Left lung (tissue), 10 donors: ENCODE results near the gene C1orf185. TPM values are rescaled to one million over a fixed set of nuclear protein-coding genes. Genes with fewer than 3 reads are reported as not detected.

ENCODE experiments used
- ATAC-seq: fragments of 200-7000 bp; cut with Tn5 transposase; one replicate; pipeline ENCODE4 v1.9.1; 2020; ENCODE audit warnings: moderate library complexity
- DNase-seq, 4 donors: peaks; one replicate each; pipeline ENCODE4 v3.0.0-alpha.2; 2013 to 2020
- H3K27ac ChIP-seq, 2 donors: fragments of 200-600 bp; sonication (generic) in 1 of 2; one replicate each; pipeline versions ENCODE4 v1.5.0 to v1.8.0; 2020 to 2021
- H3K27me3 ChIP-seq, 2 donors: fragments of 200-600 bp; sonication (generic) in 1 of 2; one replicate each; pipeline versions ENCODE4 v1.5.0 to v1.8.0; 2020 to 2021
- H3K36me3 ChIP-seq, 2 donors: fragments of 200-600 bp; sonication (generic) in 1 of 2; one replicate each; pipeline versions ENCODE4 v1.5.0 to v1.8.0; 2020 to 2021
- H3K4me1 ChIP-seq, 2 donors: fragments of 200-600 bp; one replicate each; pipeline ENCODE4 v1.8.0; 2021
- H3K4me3 ChIP-seq, 2 donors: fragments of 200-600 bp; sonication (generic) in 1 of 2; one replicate each; pipeline versions ENCODE4 v1.5.0 to v1.8.0; 2020 to 2021; ENCODE audit warnings: mild to moderate bottlenecking in 1 of 2
- H3K9me3 ChIP-seq, 2 donors: fragments of 200-600 bp; sonication (generic) in 1 of 2; one replicate each; pipeline versions ENCODE4 v1.5.0 to v1.8.0; 2020 to 2021
- CTCF ChIP-seq, 2 donors: fragments of 200-600 bp; sonication (generic) in 1 of 2; IDR thresholded peaks; one replicate each; pipeline versions ENCODE4 v1.5.0 to v1.8.0; 2021; ENCODE audit warnings: antibody characterized with exemption in 2 of 2
- intact Hi-C, 2 donors: fragments of 100-400 bp; cut with DNase I; formaldehyde crosslinking; loops; one replicate each; pipeline versions ENCODE4 v1.11.2 to v1.14.2; 2022
- polyA plus RNA-seq, 6 donors: library from polyadenylated mRNA; unstranded; fragments of 120-200 nt; gene quantifications; one replicate each; pipeline ENCODE4 v1.2.1, GENCODE V29; 2013; ENCODE audit not compliant: insufficient read length in 6 of 6
- total RNA-seq, 2 donors: library from RNA; stranded (reverse); fragmentation: NEBNext Ultra II Directional; extraction: Animal tissue kit (Norgen Biotek cat#: 25700); gene quantifications; one replicate each; pipeline ENCODE4 v1.2.1, GENCODE V29; 2021
- donor health status: DM: no; HTN: yes; CAD: no.
- donor health status: DM: no; HTN: no; CAD: no.

Gene C1orf185
- total and polyA plus RNA-seq, 8 donors = not detected

GRCh38 chr1:51070640-51071039 is 31.4 kb upstream of the C1orf185 start:
- no peaks in the 10 kb centered on the region for H3K4me1 ChIP-seq
- ATAC-seq (no peak), DNase-seq (no peak)
- H3K27ac ChIP-seq = no peak overlapping the region
- no peak for TF ChIP-seq CTCF (IDR thresholded peaks at IDR 0.05)
- H3K4me3 ChIP-seq = no peak overlapping the region
- H3K9me3 ChIP-seq = no peaks in the 10 kb centered on the region
- H3K27me3 ChIP-seq = peaks cover 0 to 4% of the 10 kb centered on the region in 2 donors
- intact Hi-C loops = no loop called here
- no peaks in the 10 kb centered on the region for H3K36me3 ChIP-seq

GRCh38 chr1:51071291-51072042 is 30.6 kb upstream of the C1orf185 start:
- DNase-seq (no peak), ATAC-seq (no peak)
- Histone ChIP-seq H3K36me3 (no peaks in the 10 kb centered on the region), H3K9me3 (no peaks in the 10 kb centered on the region), H3K4me3 (no peak overlapping the region), H3K27me3 (peaks cover 0 to 8% of the 10 kb centered on the region in 2 donors), H3K4me1 (no peaks in the 10 kb centered on the region), H3K27ac (no peak overlapping the region)
- TF ChIP-seq CTCF (IDR thresholded peaks at IDR 0.05) = no peak
- intact Hi-C loops = no loop called here

GRCh38 chr1:51072043-51072439 is 30.0 kb upstream of the C1orf185 start:
- Histone ChIP-seq H3K27ac (no peak overlapping the region), H3K36me3 (no peaks in the 10 kb centered on the region), H3K27me3 (peaks cover 0 to 8% of the 10 kb centered on the region in 2 donors), H3K9me3 (no peaks in the 10 kb centered on the region), H3K4me1 (no peaks in the 10 kb centered on the region), H3K4me3 (no peak overlapping the region)
- no peak for TF ChIP-seq CTCF (IDR thresholded peaks at IDR 0.05)
- intact Hi-C loops = no loop called here
- DNase-seq (peak in 1 of 4 donors; percentile 63), ATAC-seq (no peak)

- Histone ChIP-seq H3K4me1 (no peaks in the 10 kb centered on the region), H3K4me3 (no peak overlapping the region), H3K9me3 (no peaks in the 10 kb centered on the region), H3K27me3 (peaks cover 0 to 8% of the 10 kb centered on the region in 2 donors), H3K27ac (no peak overlapping the region), H3K36me3 (no peaks in the 10 kb centered on the region)
- no peak for ATAC-seq
- no peak for TF ChIP-seq CTCF (IDR thresholded peaks at IDR 0.05)
- no peak for DNase-seq
- intact Hi-C loops = no loop called here
Observed at GRCh38 chr1:51072651-51073050, 29.4 kb upstream of the C1orf185 start.

GRCh38 chr1:51073456-51073855 is 28.6 kb upstream of the C1orf185 start:
- ATAC-seq (no peak), DNase-seq (no peak)
- H3K36me3 ChIP-seq = no peaks in the 10 kb centered on the region
- no peak overlapping the region for H3K27ac ChIP-seq
- H3K9me3 ChIP-seq = no peaks in the 10 kb centered on the region
- intact Hi-C loops = no loop called here
- peaks cover 0 to 8% of the 10 kb centered on the region in 2 donors for H3K27me3 ChIP-seq
- H3K4me1 ChIP-seq = no peaks in the 10 kb centered on the region
- TF ChIP-seq CTCF (IDR thresholded peaks at IDR 0.05) = no peak
- no peak overlapping the region for H3K4me3 ChIP-seq
